Measurements from ENCODE around the gene ASTE1.
"Not testable (repeated sequence)": the region's sequence is repeated elsewhere in the genome, so short reads cannot be mapped to it uniquely, and the experiment has no call there.

- TF ChIP-seq POLR2A (IDR thresholded peaks at IDR 0.05; ENCODE audit: low read length); GATA1 (IDR thresholded peaks at IDR 0.05; ENCODE audit: low read depth, low read length): not testable (repeated sequence)
Observed at GRCh38 chr3:131042271-131042985, 15.8 kb upstream of the ASTE1 start.
